MM.1S (cell line): Measurements from ENCODE around the gene ICAM1.

Experiments
- DNase-seq: peaks from one replicate; pipeline ENCODE4 v3.0.0-alpha.2; 2015
- H2AFZ ChIP-seq: fragments of 300-600 bp; sonication (generic); 2 replicates; pipeline ENCODE4 v1.6.0; 2016; ENCODE audit warnings: antibody characterized with exemption, low read length
- H3F3A ChIP-seq: fragments of 300-600 bp; sonication (generic); 2 replicates; pipeline ENCODE4 v1.6.1; 2016; ENCODE audit warnings: mild to moderate bottlenecking, antibody characterized with exemption, low read length, moderate library complexity, mixed read lengths; ENCODE audit not compliant: insufficient read depth
- H3K27ac ChIP-seq: fragments of 300-600 bp; sonication (generic); 2 replicates; pipeline ENCODE4 v1.5.1; 2016; ENCODE audit warnings: mild to moderate bottlenecking, low read length
- H3K27me3 ChIP-seq: fragments of 300-600 bp; sonication (generic); replicated peaks from 2 replicates; pipeline ENCODE4 v1.6.0; 2016; ENCODE audit warnings: low read length; ENCODE audit not compliant: insufficient read depth
- H3K36me3 ChIP-seq: fragments of 300-600 bp; sonication (generic); replicated peaks from 2 replicates; pipeline ENCODE4 v1.6.1; 2016; ENCODE audit warnings: mild to moderate bottlenecking, low read length, mixed read lengths; ENCODE audit not compliant: insufficient read depth
- H3K4me1 ChIP-seq: fragments of 300-600 bp; sonication (generic); 2 replicates; pipeline ENCODE4 v1.6.1; 2016; ENCODE audit warnings: low read length, mixed read lengths
- H3K4me2 ChIP-seq: fragments of 300-600 bp; sonication (generic); 2 replicates; pipeline ENCODE4 v1.6.0; 2016; ENCODE audit warnings: low read depth, low read length
- H3K4me3 ChIP-seq: fragments of 300-600 bp; sonication (generic); 2 replicates; pipeline ENCODE4 v1.5.1; 2016; ENCODE audit warnings: low read length, mixed read lengths
- H3K79me2 ChIP-seq: fragments of 300-600 bp; sonication (generic); 2 replicates; pipeline ENCODE4 v1.6.1; 2016; ENCODE audit warnings: mixed run types, low read length, mixed read lengths
- H3K9ac ChIP-seq: fragments of 300-600 bp; sonication (generic); 2 replicates; pipeline ENCODE4 v1.6.1; 2016; ENCODE audit warnings: low read length, mixed read lengths
- H3K9me2 ChIP-seq: fragments of 300-600 bp; sonication (generic); replicated peaks from 2 replicates; pipeline ENCODE4 v1.6.1; 2016; ENCODE audit warnings: mild to moderate bottlenecking, low read length, mixed read lengths; ENCODE audit not compliant: insufficient read depth
- H3K9me3 ChIP-seq: fragments of 300-600 bp; sonication (generic); replicated peaks from 2 replicates; pipeline ENCODE4 v1.6.1; 2016; ENCODE audit warnings: mild to moderate bottlenecking, low read length, mixed read lengths; ENCODE audit not compliant: insufficient read depth
- H4K20me1 ChIP-seq: fragments of 300-600 bp; sonication (generic); 2 replicates; pipeline ENCODE4 v1.6.1; 2016; ENCODE audit warnings: mild to moderate bottlenecking, low read length, moderate library complexity, mixed read lengths; ENCODE audit not compliant: insufficient read depth
- CTCF ChIP-seq: fragments of 300-600 bp; sonication (generic); IDR thresholded peaks from 2 replicates; pipeline ENCODE4 v1.5.1; 2016; ENCODE audit warnings: antibody characterized with exemption, low read length, mixed read lengths
- EZH2 ChIP-seq: fragments of 300-600 bp; sonication (generic); optimal IDR thresholded peaks from 2 replicates; pipeline ENCODE3; 2017; ENCODE audit warnings: low read depth, mild to moderate bottlenecking, antibody characterized with exemption, low read length, mixed read lengths
- EZH2phosphoT487 ChIP-seq: fragments of 300-600 bp; sonication (generic); IDR thresholded peaks from 2 replicates; pipeline ENCODE4 v1.6.1; 2018; ENCODE audit warnings: antibody characterized with exemption, low read length

The ICAM1 gene

GRCh38 chr19:10289167-10289835, 18.4 kb downstream of the ICAM1 start:
- TF ChIP-seq EZH2 = no peak
- TF ChIP-seq CTCF = no peak
- no peak for TF ChIP-seq EZH2phosphoT487
- Histone ChIP-seq H3F3A (peaks cover 11% of the 10 kb centered on the region; the same call in 1 of the 2 replicates), H3K79me2 (no peaks in the 10 kb centered on the region), H3K27me3 (peaks cover 29% of the 10 kb centered on the region), H3K27ac (no peak overlapping the region), H3K9me2 (no peaks in the 10 kb centered on the region), H3K9me3 (no peaks in the 10 kb centered on the region), H3K36me3 (no peaks in the 10 kb centered on the region), H3K4me1 (peaks cover 32% of the 10 kb centered on the region), H3K9ac (peak overlapping the region; percentile 9; the same call in 1 of the 2 replicates), H2AFZ (peak overlapping the region; percentile 78), H3K4me2 (peak overlapping the region; percentile 92), H4K20me1 (no peaks in the 10 kb centered on the region), H3K4me3 (peak overlapping the region; percentile 55)
- DNase-seq = peak; percentile 83

- Histone ChIP-seq H3K27me3 (peaks cover 29% of the 10 kb centered on the region), H3K4me1 (peaks cover 32% of the 10 kb centered on the region), H3K36me3 (no peaks in the 10 kb centered on the region), H2AFZ (peak within 1 kb of the TSS; percentile 78), H3F3A (peaks cover 11% of the 10 kb centered on the region; the same call in 1 of the 2 replicates), H3K79me2 (no peaks in the 10 kb centered on the region), H4K20me1 (no peaks in the 10 kb centered on the region), H3K9me2 (no peaks in the 10 kb centered on the region), H3K9ac (peak within 1 kb of the TSS; percentile 9; the same call in 1 of the 2 replicates), H3K4me3 (peak within 1 kb of the TSS; percentile 55), H3K4me2 (peak within 1 kb of the TSS; percentile 92), H3K9me3 (no peaks in the 10 kb centered on the region), H3K27ac (no peak within 1 kb of the TSS)
- TF ChIP-seq EZH2 = no peak
- no peak for TF ChIP-seq CTCF
- no peak for TF ChIP-seq EZH2phosphoT487
- no peak for DNase-seq
Observed at GRCh38 chr19:10289836-10290356, 19.0 kb downstream of the ICAM1 start, which contains the start of gene ICAM5. Gene ICAM5, plus strand, starts transcription at chr19:10289952. Its CDS starts 92 bp downstream, at chr19:10290044.

- TF ChIP-seq EZH2phosphoT487 (no peak), CTCF (no peak), EZH2 (no peak)
- Histone ChIP-seq H3K9me3 (no peaks in the 10 kb centered on the region), H3K36me3 (no peaks in the 10 kb centered on the region), H3K27me3 (peaks cover 29% of the 10 kb centered on the region), H3K4me1 (peaks cover 36% of the 10 kb centered on the region), H3K4me3 (peak overlapping the region; percentile 55), H3K9ac (no peak overlapping the region), H3K9me2 (no peaks in the 10 kb centered on the region), H3K27ac (no peak overlapping the region), H4K20me1 (no peaks in the 10 kb centered on the region), H3K4me2 (peak overlapping the region; percentile 92), H3K79me2 (no peaks in the 10 kb centered on the region), H3F3A (peaks cover 11% of the 10 kb centered on the region; the same call in 1 of the 2 replicates), H2AFZ (peak overlapping the region; percentile 73; the same call in 1 of the 2 replicates)
- no peak for DNase-seq
Observed at GRCh38 chr19:10290357-10290875, 19.5 kb downstream of the ICAM1 start.
